Gastroesophageal sphincter (tissue), 3 donors: Measurements from ENCODE around the gene ITPKB.

Experiments used
- POLR2A ChIP-seq, 2 donors: fragments of 450-650 bp; IDR thresholded peaks; one replicate each; pipeline ENCODE4 v1.6.1; 2017; ENCODE audit warnings: antibody characterized with exemption in 2 of 2, mild to moderate bottlenecking in 2 of 2, moderate library complexity in 1 of 2
- TF ChIP-seq, protein P1 (sequence below), 4 experiments: fragments of 200-600 bp in 2 of 4; fragments of 450-650 bp in 2 of 4; sonication (generic) in 1 of 4; IDR thresholded peaks; one replicate each; pipeline ENCODE4 v1.5.1; 2017 to 2019; ENCODE audit warnings: antibody characterized with exemption in 4 of 4, mild to moderate bottlenecking in 2 of 4, moderate library complexity in 2 of 4

DNA sequence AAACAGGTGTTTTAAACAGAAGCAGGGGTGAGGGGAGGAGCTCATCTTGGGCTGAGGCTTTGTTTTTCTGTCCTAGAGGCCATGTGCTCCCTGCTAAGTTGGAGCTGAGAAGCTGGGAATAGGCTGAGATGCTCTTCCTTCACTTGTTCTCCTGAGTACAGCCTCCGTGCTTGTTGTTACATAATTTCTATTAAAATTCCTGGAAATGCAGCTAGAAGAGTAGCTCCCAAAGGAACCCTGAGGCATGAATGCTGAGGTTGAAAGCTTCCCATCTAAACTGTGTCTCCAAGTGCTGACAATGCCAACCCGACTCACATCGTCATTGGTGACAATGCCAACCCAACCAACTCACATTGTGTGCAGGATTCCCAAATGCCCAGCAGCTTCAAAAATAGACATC is 12.6 kb upstream of the ITPKB start:
- TF ChIP-seq, protein P1, sequence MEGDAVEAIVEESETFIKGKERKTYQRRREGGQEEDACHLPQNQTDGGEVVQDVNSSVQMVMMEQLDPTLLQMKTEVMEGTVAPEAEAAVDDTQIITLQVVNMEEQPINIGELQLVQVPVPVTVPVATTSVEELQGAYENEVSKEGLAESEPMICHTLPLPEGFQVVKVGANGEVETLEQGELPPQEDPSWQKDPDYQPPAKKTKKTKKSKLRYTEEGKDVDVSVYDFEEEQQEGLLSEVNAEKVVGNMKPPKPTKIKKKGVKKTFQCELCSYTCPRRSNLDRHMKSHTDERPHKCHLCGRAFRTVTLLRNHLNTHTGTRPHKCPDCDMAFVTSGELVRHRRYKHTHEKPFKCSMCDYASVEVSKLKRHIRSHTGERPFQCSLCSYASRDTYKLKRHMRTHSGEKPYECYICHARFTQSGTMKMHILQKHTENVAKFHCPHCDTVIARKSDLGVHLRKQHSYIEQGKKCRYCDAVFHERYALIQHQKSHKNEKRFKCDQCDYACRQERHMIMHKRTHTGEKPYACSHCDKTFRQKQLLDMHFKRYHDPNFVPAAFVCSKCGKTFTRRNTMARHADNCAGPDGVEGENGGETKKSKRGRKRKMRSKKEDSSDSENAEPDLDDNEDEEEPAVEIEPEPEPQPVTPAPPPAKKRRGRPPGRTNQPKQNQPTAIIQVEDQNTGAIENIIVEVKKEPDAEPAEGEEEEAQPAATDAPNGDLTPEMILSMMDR (IDR thresholded peaks at IDR 0.05) = no peak
- no peak for TF ChIP-seq POLR2A (IDR thresholded peaks at IDR 0.05)
